ENCODE data around the gene APPBP2.

- TF ChIP-seq, protein P1, sequence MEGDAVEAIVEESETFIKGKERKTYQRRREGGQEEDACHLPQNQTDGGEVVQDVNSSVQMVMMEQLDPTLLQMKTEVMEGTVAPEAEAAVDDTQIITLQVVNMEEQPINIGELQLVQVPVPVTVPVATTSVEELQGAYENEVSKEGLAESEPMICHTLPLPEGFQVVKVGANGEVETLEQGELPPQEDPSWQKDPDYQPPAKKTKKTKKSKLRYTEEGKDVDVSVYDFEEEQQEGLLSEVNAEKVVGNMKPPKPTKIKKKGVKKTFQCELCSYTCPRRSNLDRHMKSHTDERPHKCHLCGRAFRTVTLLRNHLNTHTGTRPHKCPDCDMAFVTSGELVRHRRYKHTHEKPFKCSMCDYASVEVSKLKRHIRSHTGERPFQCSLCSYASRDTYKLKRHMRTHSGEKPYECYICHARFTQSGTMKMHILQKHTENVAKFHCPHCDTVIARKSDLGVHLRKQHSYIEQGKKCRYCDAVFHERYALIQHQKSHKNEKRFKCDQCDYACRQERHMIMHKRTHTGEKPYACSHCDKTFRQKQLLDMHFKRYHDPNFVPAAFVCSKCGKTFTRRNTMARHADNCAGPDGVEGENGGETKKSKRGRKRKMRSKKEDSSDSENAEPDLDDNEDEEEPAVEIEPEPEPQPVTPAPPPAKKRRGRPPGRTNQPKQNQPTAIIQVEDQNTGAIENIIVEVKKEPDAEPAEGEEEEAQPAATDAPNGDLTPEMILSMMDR (IDR thresholded peaks at IDR 0.05) = no peak
- TF ChIP-seq POLR2A (IDR thresholded peaks at IDR 0.05) (no peak), EP300 (IDR thresholded peaks at IDR 0.05) (no peak)
These were observed 62.7 kb downstream of the APPBP2 start for GRCh38 chr17:60463157-60463835.
